Loucy (cell line): ENCODE results near the gene NHLH1.

Experiments used
- H2AFZ ChIP-seq: fragments of 200-600 bp; sonication (generic); 2 replicates; pipeline ENCODE4 v1.6.0; 2016; ENCODE audit warnings: antibody characterized with exemption, mild to moderate bottlenecking, low read length, moderate library complexity
- H3F3A ChIP-seq: fragments of 200-600 bp; 2 replicates; pipeline ENCODE4 v1.6.0; 2016; ENCODE audit warnings: antibody characterized with exemption, low read depth, mild to moderate bottlenecking
- H3K27me3 ChIP-seq: fragments of 200-600 bp; sonication (generic); 2 replicates; pipeline ENCODE4 v1.6.1; 2014; ENCODE audit warnings: low read length, mild to moderate bottlenecking; ENCODE audit not compliant: insufficient read depth, poor library complexity, severe bottlenecking
- H3K36me3 ChIP-seq: fragments of 200-600 bp; sonication (generic); 2 replicates; pipeline ENCODE4 v1.6.1; 2016; ENCODE audit warnings: low read length; ENCODE audit not compliant: insufficient read depth
- H3K4me1 ChIP-seq: fragments of 200-600 bp; sonication (generic); 2 replicates; pipeline ENCODE4 v1.5.1; 2014; ENCODE audit warnings: low read length, mild to moderate bottlenecking; ENCODE audit not compliant: insufficient read depth, poor library complexity, severe bottlenecking
- H3K4me2 ChIP-seq: fragments of 200-600 bp; sonication (generic); 2 replicates; pipeline ENCODE4 v1.6.0; 2014; ENCODE audit warnings: antibody characterized with exemption, low read length, low read depth, mild to moderate bottlenecking; ENCODE audit not compliant: poor library complexity, severe bottlenecking
- H3K4me3 ChIP-seq: fragments of 200-600 bp; sonication (generic); 2 replicates; pipeline ENCODE4 v1.5.1; 2014; ENCODE audit warnings: low read length, mild to moderate bottlenecking, mixed read lengths; ENCODE audit not compliant: poor library complexity, severe bottlenecking
- H3K79me2 ChIP-seq: fragments of 200-600 bp; sonication (generic); 2 replicates; pipeline ENCODE4 v1.6.1; 2014; ENCODE audit warnings: low read length; ENCODE audit not compliant: insufficient read depth
- H3K9ac ChIP-seq: fragments of 200-600 bp; sonication (generic); 2 replicates; pipeline ENCODE4 v1.6.0; 2014; ENCODE audit warnings: mild to moderate bottlenecking, low read depth, low read length, moderate library complexity; ENCODE audit not compliant: poor library complexity, severe bottlenecking
- H3K9me2 ChIP-seq: fragments of 200-600 bp; sonication (generic); replicated peaks from 2 replicates; pipeline ENCODE4 v1.6.1; 2016; ENCODE audit warnings: low read depth, low read length, mixed read lengths
- H3K9me3 ChIP-seq: fragments of 200-600 bp; sonication (generic); 2 replicates; pipeline ENCODE4 v1.6.1; 2014; ENCODE audit warnings: mild to moderate bottlenecking, antibody characterized with exemption, low read length, low read depth; ENCODE audit not compliant: insufficient read depth
- H4K20me1 ChIP-seq: fragments of 200-600 bp; sonication (generic); 2 replicates; pipeline ENCODE4 v1.6.0; 2014; ENCODE audit warnings: antibody characterized with exemption, low read length, mild to moderate bottlenecking; ENCODE audit not compliant: insufficient read depth, poor library complexity, severe bottlenecking
- EZH2phosphoT487 ChIP-seq: fragments of 200-600 bp; IDR thresholded peaks from 2 replicates; pipeline ENCODE4 v1.6.1; 2018; ENCODE audit warnings: antibody characterized with exemption, mild to moderate bottlenecking, moderate library complexity, borderline replicate concordance
- TF ChIP-seq, protein P1 (sequence below): fragments of 200-600 bp; sonication (generic); conservative IDR thresholded peaks from 2 replicates; pipeline ENCODE4 v1.5.1; 2014; ENCODE audit warnings: mild to moderate bottlenecking, antibody characterized with exemption, low read length

NHLH1 gene

DNA sequence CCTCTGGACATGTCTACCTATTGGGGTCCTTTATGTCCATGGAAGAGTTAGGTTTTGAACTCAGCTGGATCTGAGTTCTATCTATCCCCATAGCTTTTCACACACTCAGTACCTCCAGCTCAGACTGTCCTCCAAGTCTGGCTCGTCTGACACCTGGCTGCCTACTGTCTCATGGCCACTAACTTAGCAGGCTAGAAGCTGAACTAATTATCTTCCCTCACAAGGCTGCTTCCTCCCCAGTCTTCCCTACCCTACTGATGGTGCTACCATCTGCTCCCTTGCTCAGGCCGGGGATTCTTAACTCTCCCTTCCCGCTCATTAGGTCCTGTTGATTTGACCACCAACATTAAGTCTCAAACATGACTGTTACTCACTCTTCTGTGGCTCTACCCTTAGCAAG lies 46.8 kb downstream of the NHLH1 start:
- no peak overlapping the region for H3K4me3 ChIP-seq
- TF ChIP-seq, protein P1, sequence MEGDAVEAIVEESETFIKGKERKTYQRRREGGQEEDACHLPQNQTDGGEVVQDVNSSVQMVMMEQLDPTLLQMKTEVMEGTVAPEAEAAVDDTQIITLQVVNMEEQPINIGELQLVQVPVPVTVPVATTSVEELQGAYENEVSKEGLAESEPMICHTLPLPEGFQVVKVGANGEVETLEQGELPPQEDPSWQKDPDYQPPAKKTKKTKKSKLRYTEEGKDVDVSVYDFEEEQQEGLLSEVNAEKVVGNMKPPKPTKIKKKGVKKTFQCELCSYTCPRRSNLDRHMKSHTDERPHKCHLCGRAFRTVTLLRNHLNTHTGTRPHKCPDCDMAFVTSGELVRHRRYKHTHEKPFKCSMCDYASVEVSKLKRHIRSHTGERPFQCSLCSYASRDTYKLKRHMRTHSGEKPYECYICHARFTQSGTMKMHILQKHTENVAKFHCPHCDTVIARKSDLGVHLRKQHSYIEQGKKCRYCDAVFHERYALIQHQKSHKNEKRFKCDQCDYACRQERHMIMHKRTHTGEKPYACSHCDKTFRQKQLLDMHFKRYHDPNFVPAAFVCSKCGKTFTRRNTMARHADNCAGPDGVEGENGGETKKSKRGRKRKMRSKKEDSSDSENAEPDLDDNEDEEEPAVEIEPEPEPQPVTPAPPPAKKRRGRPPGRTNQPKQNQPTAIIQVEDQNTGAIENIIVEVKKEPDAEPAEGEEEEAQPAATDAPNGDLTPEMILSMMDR = no peak
- TF ChIP-seq EZH2phosphoT487 = no peak
- H3F3A ChIP-seq = no peaks in the 10 kb centered on the region
- no peaks in the 10 kb centered on the region for H3K9me3 ChIP-seq
- H3K9ac ChIP-seq = no peak overlapping the region
- no peak overlapping the region for H2AFZ ChIP-seq
- H3K9me2 ChIP-seq = no peaks in the 10 kb centered on the region
- H3K4me2 ChIP-seq = no peak overlapping the region
- no peaks in the 10 kb centered on the region for H3K36me3 ChIP-seq
- no peaks in the 10 kb centered on the region for H3K27me3 ChIP-seq
- peaks cover 5% of the 10 kb centered on the region for H3K4me1 ChIP-seq
- no peaks in the 10 kb centered on the region for H4K20me1 ChIP-seq
- no peaks in the 10 kb centered on the region for H3K79me2 ChIP-seq

DNA sequence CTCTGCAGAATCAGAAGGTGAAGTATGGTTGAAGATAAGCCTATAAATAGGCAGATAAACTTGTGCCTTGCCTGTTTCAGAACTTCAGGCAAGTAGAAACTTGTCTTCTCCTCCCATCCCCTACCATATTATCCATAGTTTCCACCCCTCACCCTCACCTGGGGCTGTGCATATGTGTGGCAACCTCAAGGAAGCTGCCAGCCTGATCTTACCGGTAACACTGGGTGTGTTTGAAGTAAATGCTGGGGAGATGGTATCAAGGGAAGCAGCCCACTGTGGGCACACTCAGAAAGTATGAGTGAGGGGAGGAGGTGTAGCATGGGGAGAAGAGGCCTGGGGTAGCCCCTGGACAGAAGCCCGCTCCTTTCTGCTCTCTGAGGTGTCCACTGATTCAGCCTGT lies 48.0 kb downstream of the NHLH1 start:
- TF ChIP-seq, protein P1 = no peak
- TF ChIP-seq EZH2phosphoT487 = no peak
- no peaks in the 10 kb centered on the region for H4K20me1 ChIP-seq
- no peak overlapping the region for H2AFZ ChIP-seq
- H3K9ac ChIP-seq = no peak overlapping the region
- no peaks in the 10 kb centered on the region for H3K9me3 ChIP-seq
- no peaks in the 10 kb centered on the region for H3F3A ChIP-seq
- peaks cover 5% of the 10 kb centered on the region for H3K4me1 ChIP-seq
- no peaks in the 10 kb centered on the region for H3K36me3 ChIP-seq
- no peaks in the 10 kb centered on the region for H3K79me2 ChIP-seq
- no peak overlapping the region for H3K4me2 ChIP-seq
- no peaks in the 10 kb centered on the region for H3K27me3 ChIP-seq
- no peaks in the 10 kb centered on the region for H3K9me2 ChIP-seq
- no peak overlapping the region for H3K4me3 ChIP-seq

DNA sequence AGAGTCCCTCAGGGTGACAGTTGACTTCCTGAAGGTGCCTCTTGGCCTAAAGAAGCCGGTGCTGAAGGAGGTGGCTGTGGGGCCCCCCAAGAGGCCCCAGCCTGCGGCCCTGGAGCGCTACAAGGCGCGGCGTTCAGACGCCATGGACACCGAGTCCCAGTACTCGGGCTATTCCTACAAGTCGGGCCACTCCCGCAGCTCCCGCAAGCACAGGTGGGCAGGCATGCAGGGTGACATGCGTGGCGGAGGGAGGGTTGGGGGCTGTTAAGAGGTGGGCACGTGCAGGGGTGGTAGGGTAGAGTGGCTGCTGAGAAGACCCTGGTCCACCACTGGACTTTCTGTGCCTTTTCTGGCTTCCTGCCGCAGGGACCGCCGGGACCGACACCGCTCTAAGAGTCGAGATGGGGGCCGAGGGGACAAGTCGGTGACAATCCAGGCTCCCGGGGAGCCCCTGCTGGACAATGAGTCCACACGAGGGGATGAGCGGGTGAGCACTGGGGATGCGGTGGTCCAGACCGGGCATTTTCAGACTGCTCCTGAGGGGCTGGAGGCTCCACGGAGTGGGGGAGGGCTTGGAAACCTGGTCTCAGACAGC lies 48.9 kb downstream of the NHLH1 start:
- TF ChIP-seq, protein P1 = no peak
- no peak for TF ChIP-seq EZH2phosphoT487
- Histone ChIP-seq H3F3A (no peaks in the 10 kb centered on the region), H3K4me3 (no peak overlapping the region), H2AFZ (no peak overlapping the region), H3K9me2 (no peaks in the 10 kb centered on the region), H3K9ac (no peak overlapping the region), H3K79me2 (no peaks in the 10 kb centered on the region), H3K27me3 (no peaks in the 10 kb centered on the region), H3K36me3 (no peaks in the 10 kb centered on the region), H3K9me3 (no peaks in the 10 kb centered on the region), H3K4me1 (peaks cover 5% of the 10 kb centered on the region), H3K4me2 (no peak overlapping the region), H4K20me1 (no peaks in the 10 kb centered on the region)
